HG03139 (cell line): Measurements from ENCODE around the gene ABCC1.
"Not testable (repeated sequence)": the region's sequence is repeated elsewhere in the genome, so short reads cannot be mapped to it uniquely, and the experiment has no call there.

Experiments
- ATAC-seq: cut with Tn5 transposase; IDR thresholded peaks from one replicate; pipeline ENCODE4 v1.9.1; 2021; ENCODE audit not compliant: unreplicated experiment

The ABCC1 gene

DNA sequence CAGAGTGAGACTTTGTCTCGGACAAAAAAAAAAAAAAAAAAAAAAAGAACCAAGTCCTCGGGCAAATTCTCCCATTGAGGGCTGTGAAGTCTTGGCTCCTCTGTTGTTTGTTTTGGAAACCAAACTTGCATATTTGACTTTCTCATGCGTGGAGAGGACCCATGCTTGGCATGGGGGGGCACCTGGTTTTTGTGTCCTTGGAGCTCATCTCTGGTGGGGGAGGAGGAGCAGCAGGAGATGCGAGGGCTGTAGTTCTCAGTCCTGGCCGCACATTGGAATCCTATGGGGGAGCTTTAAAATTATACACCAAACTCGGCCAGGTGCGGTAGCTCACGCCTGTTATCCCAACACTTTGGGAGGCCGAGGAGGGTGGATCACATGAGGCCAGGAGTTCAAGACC, 199.3 kb downstream of the ABCC1 start:
- ATAC-seq, result no peak

DNA sequence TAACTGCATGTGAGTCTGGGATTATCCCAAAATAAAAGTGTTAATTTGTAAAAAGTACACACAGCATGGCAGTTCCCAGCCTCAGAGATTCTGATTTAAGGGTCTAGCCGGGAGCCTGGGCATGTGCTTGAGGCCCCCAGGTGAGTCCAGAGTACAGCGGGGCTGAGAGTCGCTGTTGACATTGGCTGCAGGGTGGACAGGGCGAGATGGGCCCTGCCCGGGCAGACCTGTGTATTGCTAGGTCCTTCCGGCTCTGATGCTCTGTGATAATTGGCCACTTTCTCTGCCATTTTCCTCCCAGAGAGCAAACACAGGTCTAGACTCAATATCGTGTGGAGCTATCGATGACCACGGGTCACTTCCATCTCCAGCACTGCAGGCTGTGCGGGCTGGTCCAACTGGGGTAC, 200.3 kb downstream of the ABCC1 start:
- no peak for ATAC-seq

DNA sequence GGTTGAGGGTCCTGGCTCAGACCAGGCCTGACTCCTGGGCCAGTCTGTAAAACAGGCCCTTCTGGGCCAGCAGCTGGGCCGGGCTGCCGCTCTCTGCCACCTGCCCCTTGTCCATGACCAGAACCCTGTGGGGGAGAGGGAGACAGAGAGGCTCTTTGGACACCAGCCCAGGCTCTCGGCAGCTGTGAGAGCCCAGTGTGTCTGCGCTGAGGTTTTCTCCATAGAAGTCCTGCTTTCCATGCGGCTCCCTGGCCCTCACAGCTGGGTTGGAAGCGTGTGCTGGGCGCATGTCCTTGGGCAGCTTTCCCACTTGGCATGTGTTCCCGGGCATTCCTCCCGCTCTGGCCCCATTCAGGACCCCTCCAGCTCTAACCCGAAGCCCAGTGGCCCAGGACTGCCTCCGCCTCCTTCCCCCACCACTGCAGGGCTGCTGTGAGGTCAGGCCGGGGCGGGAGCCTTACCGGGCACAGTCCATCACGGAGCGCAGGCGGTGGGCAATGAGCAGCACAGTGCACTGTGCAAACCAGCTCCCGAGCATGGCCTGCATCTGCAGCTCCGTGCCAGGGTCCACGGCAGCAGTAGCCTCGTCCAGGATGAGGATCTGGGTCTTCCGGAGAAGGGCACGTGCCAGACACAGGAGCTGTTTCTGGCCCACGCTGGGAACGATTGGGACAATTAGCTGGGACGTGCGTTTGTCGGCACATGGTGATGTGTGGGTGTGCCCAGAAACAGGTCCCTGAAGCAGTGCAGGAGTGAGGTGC, 200.9 kb downstream of the ABCC1 start:
- no peak for ATAC-seq

DNA sequence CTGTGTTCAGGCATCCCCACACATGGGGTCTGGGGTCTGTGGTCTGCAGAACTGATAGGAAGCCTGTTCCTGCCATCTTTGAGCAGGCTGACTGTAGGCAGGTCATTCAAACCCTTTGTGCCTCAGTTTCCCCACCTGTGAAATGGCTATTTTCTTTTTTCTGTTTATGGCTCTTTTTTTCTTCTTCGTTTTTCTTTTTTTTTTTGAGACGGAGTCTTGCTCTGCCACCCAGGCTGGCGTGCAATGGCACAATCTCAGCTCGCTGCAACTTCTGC, 201.4 kb downstream of the ABCC1 start:
- no peak for ATAC-seq

DNA sequence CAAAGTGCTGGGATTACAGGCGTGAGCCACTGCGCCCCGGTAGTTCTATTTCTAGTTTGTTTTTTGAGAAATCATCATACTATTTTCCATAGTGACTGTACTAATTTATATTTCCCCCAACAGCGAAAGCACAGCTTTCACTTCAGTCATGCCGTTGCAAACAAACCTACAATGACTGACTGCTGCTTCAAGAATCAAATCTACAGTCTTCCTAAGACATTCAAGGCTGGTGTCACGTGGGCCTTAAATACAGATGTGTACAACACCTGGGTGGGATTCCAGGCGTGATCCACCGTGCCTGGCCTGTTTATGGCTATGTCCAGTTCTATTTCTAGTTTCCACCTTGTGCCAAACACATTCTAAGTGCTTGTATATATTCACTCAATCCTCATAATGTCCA, 201.9 kb downstream of the ABCC1 start:
- ATAC-seq, result no peak

DNA sequence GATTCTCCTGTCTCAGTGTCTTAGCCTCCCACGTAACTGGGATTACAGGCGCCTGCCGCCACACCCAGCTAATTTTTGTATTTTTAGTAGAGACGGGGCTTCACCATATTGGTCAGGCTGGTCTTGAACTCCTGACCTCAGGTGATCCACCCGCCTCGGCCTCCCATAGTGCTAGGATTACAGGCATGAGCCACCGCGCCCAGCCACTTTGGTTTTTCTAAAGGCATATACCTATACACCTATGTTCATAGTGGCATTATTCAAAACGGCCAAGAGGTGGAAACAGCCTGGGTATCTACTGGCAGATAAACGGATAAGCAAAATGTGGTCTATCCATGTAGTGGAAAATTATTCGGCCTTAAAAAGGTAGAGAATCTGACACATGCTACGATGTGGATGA, 203.6 kb downstream of the ABCC1 start:
- not testable (repeated sequence) for ATAC-seq

DNA sequence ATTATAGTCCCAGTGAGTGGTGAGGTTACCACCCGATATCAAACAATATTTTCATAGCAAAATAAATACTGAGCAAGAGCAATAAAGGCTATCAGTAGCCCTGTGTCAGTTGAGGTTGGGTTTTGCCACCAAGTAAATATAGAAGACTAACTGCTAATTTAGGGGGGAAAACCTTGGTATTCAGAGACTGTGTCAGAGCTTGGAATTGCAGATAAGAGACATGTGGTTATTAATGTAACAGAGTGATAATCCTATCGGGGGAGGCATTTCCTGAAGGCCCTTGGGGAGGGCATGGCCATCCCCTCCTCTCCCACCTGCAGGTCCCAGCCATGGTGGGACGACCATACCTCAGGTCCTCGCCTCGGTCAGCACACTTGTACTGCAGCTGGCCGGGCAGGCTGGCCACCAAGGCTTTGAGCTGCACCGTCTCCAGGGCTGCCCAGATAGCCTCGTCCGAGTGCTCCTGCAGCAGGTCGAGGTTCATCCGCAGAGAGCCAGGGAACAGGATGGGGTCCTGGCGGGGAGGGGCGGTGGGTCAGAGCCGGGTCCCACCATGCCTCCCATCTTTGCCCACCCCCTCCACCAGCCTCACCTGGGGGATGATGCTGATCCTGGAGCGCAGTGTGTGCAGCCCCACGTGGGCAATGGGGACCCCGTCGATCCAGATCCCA, 205.0 kb downstream of the ABCC1 start:
- ATAC-seq, result no peak

DNA sequence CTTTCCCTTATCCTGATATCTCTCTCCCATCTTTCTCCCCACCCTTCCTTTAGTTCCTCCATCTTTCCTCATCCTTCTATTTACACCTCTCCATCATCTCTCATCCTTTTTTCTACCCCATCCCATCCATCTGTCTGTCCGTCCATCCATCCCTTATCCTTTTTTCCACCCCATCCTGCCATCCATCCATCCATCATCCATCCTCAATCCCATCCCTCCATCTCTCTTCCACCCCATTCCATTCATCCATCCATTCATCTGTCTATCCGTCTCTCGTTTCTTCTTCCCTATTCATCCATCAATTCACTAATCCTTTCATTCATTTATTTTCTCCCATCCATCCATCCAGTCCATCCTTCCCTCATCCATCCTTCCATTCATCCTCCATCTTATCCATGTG, 205.8 kb downstream of the ABCC1 start:
- no peak for ATAC-seq

DNA sequence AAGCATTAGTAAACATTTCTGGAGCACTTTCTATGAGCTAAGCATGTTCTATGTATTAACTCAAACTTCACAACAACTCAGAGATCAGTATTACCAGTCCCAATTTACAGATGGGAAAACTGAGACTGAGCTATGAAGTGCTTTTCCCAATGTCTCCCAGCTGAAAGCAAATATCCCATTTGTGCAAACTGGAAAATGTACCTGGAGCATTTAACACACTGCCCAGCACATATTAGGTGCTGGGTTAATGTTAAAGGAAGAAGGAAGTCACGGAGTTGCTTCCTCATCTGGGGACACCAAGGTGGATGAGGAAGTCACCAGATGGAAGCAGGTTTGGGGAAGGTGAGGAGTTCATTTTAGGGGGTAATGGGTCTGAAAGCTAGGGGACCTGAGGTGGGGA, 207.8 kb downstream of the ABCC1 start:
- no peak for ATAC-seq

DNA sequence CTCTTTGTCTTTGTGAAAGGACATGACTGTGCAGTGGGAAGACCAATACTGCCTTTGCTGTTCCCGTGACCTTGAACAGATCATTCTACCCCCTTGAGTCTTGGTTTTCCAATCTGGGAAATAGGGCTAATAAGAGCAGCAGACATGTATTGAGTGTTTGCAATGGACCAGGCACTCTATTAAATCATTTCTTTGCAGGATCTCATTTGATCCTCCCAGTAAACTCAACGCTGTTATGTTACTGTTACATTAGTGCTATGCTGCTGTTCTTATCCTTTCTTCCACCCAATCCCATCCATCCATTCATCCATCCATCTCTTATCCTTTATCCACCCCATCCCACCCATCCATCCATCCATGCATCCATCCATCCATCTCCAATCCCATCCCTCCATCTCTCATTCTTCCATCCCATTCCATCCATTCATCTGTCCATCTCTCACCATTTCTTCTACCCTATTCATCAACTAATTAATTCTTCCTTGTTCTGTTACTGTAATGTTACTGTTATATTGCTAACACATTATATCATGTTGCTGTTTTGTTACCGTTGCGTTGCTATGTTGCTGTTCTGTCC, 208.8 kb downstream of the ABCC1 start:
- no peak for ATAC-seq

DNA sequence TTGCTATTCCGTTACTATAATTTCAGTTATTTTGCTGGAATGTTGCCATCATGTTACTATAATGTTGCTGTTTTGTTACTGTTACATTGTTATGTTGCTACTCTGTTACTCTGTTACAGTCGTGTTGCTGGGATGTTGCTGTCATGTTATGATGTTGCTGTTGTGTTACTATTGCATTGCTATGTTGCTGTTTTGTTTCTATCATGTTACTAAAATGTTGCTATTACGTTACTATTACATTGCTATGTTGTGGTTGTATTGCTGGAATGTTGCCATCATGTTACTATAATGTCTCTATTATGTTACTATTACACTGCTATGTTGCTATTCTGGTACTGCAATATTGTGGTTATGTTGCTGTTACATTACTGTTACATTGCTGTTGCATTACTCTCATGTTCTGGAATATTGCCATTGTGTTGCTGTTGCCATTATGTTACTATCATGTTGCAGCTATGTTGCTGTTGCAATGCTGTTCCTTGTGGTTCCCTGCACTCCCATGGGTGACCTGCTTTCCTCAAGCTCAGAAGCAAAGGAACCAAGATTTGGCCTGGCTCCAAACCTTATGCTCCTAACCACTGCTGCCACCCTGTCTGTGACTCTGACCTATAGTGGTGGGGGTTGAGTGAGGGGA, 209.4 kb downstream of the ABCC1 start:
- ATAC-seq, result no peak

DNA sequence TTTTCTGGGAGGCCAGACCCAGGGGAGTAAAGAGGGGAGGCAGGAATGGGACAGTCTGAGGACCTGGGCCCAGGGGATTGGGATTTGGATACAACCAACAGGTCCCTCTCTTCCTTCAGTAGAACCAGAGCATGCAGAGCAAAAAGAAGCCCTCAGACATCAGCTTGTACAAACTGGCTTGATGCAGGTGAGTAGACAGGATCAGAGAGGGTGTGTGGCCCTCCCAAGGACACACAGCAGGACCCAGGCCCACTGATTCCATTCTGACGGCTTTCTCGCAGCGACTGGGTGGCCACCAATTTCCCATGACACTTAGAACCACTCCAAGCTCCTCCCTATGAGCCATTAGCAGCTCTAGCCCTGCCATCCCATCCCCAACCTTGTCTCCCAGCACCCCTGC, 210.2 kb downstream of the ABCC1 start:
- no peak for ATAC-seq

DNA sequence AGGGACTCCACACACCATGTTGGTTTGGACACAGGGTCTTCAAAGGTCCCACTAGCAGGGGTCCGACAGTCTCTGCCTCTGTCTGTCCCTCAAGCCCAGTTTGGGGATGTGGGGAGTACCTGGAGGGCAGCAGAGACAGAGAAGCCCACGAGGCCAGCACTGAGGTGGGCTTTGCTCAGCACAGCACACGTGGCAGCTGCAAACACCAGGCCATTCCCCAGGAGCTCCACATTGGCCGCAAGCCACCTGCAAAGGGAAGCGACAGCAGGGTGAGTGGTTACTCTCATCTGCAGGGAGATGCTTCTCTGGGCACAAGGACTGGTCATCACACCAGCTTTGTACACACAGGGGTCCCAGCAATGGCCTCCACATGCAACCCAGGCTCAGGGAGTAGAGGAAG, 211.9 kb downstream of the ABCC1 start:
- ATAC-seq, result no peak

DNA sequence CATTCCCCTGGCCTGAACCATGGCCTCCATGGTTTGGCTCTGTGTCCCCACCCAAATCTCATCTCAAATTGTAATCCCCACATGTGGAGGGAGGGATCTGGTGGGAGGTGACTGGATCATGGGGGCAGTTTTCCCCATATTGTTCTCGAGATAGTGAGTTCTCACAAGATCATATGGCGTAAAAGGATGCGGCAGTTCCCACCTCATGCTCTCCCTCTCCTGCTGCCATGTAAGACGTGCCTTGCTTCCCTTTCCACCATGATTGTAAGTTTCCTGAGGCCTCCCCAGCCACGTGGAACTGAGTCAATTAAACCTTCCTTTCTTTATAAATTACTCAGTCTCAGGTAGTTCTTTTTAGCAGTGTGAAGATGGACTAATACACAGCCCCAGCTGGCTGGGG, 212.4 kb downstream of the ABCC1 start:
- ATAC-seq, result not testable (repeated sequence)

DNA sequence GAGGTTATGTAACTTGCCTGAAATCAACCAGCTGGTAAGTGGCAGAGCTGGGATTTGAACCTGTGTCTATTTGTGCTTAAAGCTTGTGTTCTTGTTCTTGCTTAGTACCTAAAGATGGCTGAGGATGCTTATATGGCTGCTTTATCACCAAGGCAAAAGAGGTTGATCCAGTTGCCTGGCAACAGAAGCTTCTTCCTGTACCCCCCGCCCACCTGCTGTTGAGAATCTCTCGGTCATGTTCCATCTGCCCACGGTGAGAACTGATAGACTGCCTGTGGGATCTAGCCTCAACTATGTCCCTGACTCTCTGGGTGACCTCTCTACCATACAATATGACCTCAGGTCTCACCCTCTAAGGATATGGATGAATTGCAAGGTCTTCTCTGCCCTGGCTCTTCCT, 213.2 kb downstream of the ABCC1 start:
- ATAC-seq, result no peak

DNA sequence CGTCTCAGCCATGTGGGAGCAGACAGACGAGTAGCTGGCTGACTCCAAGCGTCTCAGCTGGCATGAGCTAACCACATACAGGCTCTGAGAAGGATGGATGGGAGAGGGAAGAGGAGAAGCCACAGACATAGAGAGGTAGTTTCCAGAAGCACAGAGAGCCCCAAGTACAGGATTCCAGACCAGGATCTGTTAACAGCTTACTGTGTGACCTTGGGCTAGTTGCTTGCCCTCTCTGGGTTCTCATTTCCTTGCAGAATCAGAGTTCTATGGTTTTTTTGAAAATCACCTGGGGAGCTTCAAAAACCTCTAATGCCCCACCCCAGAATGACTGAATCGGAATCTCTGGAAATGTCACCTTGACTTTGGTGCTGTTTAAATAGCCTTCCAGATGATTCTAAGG, 213.7 kb downstream of the ABCC1 start:
- ATAC-seq, result no peak

DNA sequence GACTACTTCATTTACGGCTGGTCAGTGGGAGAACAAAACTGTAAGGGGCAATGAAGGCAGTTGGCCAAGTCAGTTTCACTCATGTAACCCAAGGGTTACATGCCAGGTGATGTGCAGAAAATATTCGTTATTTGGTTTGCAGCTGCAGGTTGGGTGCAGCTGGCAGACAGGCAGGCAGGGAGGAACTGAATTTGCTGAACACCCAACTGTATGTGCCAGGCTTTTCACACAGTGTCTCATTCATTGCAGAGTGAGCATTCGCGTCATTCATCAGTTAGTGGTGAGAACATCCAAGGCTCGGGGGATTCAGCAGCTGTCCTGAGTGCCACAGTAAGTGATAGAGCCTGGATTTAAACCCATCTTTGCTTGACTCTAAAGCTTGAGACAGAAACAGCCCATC, 214.2 kb downstream of the ABCC1 start:
- ATAC-seq, result no peak

DNA sequence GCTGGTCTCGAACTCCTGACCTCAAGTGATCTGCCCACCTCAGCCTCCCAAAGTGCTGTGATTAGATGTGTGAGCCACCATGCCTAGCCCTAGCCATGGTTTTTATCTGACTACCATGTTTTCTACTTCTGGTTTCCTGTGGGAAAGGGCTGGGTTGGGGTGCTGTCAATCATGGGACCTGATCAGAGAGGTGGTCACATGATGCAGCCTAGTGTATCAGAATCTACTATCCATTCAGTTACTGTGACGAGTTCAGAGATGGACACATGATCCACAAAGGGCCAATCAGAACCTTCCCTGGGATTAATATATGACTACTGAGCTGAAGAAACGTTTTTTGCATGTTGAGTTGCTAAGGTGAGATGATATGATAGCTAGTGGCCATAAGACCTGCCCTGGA, 214.8 kb downstream of the ABCC1 start:
- ATAC-seq, result no peak

DNA sequence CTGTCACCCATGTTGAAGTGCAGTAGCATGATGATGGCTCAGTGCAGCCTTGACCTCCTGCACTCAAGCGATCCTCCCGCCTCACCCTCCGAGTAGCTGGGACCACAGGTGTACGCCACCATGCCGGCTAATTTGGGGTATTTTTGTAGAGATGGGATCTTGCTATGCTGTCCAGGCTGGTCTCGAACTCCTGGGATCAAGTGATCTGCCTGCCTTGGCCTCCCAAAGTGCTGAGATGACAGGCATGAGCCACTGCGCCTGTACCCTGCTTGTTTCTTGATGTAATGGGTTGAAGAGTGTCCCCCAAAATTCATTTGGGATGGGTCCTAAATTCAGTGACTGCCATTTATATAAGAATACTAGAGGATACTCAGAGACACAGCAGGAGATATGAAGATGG, 216.7 kb downstream of the ABCC1 start:
- ATAC-seq, result no peak

DNA sequence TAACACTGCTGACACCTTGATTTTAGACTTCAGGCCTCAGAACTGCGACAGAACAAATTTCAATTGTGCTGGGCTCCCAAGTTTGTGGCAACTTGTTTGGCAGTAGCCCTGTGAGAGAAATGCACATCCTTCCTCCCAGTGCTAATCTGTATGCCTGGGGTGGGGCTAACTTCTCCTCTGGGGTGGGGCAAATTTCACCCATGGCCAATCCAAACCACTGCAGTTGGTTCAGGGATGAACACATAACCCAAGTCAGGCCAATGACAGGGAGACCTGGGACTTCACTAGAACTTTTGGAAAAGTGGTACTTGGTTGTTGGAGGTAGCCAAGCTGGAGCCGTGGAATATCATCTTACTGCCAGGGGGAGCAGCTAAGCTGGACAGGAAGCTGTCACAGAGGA, 217.5 kb downstream of the ABCC1 start:
- ATAC-seq, result no peak

DNA sequence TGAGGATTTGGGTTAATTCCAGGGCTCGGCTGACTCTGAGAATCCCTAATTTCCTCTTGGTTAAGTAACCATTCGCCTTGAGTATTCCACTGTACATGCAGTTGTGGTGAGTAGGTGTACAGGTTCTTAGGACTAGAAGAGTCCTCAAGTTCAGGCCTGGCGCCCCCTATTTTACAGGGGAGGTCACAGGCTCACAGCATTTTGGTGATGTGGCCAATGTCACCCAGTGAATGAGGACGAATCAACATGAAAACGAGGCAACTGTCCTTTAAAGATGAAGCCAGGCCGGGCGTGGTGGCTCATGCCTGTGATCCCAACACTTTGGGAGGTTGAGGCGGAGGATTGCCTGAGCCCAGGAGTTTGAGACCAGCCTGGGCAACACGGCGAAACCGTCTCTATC, 218.5 kb downstream of the ABCC1 start:
- no peak for ATAC-seq

DNA sequence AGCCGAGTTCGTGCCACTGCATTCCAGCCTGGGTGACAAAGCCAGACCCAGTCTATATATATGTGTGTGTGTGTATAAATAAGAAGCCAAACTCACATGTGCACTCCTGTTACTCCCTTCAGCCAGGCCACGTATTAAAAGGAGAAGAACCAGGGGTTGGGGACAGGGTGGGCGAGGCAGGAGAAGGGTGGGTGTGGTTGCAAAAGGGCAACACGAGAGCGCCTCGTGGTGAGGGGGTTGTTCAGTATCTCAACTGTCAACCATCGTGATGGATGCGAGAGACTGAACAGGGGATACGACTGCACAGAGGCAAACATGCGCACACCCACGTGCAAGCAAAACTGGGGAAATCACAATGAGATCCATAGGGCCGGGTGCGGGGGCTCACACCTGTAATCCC, 219.0 kb downstream of the ABCC1 start:
- ATAC-seq, result no peak
